Ureter (tissue), 1 donor: ENCODE results near the gene PCNX4. TPM values are rescaled to one million over a fixed set of nuclear protein-coding genes. Genes with fewer than 3 reads are reported as not detected.

ENCODE experiments used
- DNase-seq: peaks from one replicate; pipeline ENCODE4 v3.0.0-alpha.2; 2020; ENCODE audit warnings: low spot score
- total RNA-seq: library from RNA; stranded (reverse); gene quantifications from one replicate; pipeline ENCODE4 v1.2.4, GENCODE V29; 2023
- donor health status: DM: yes; HTN: yes; CAD: no.

The PCNX4 gene
- total RNA-seq, 1 donor from 2014 or later = 47.4 TPM

GRCh38 chr14:60206249-60206670 lies 114.5 kb downstream of the PCNX4 start:
- no peak for DNase-seq

- no peak for DNase-seq
Observed at GRCh38 chr14:60206837-60207533, 115.3 kb downstream of the PCNX4 start.

- no peak for DNase-seq
Observed at GRCh38 chr14:60210703-60211102, 119.0 kb downstream of the PCNX4 start.

GRCh38 chr14:60211153-60211552 lies 119.4 kb downstream of the PCNX4 start:
- DNase-seq = no peak

- DNase-seq = no peak
Observed at GRCh38 chr14:60212503-60213371, 121.0 kb downstream of the PCNX4 start.

- DNase-seq = no peak
Observed at GRCh38 chr14:60214003-60214402, 122.3 kb downstream of the PCNX4 start.

- no peak for DNase-seq
Observed at GRCh38 chr14:60214415-60215126, 122.8 kb downstream of the PCNX4 start.

- no peak for DNase-seq
Observed at GRCh38 chr14:60215127-60215444, 123.4 kb downstream of the PCNX4 start.

- no peak for DNase-seq
Observed at GRCh38 chr14:60215520-60216420, 124.0 kb downstream of the PCNX4 start.

- DNase-seq = no peak
Observed at GRCh38 chr14:60217713-60218112, 126.0 kb downstream of the PCNX4 start.

Other genes with a start within 250 kb of the PCNX4 start
- gene RTN1, start 221.1 kb upstream of the PCNX4 start, total RNA-seq = 5.2 TPM
- 0.08 TPM for gene LRRC9, start 171.8 kb upstream of the PCNX4 start, total RNA-seq
- gene DHRS7, start 73.5 kb downstream of the PCNX4 start, total RNA-seq = 59.6 TPM
- gene PPM1A, start 157.3 kb downstream of the PCNX4 start, total RNA-seq = 41.2 TPM